Ishikawa (cell line): ENCODE data around the gene FNDC8.
A peak's percentile ranks its signal among the peaks of the same experiment; 100 is the strongest.

Source experiments
- CEBPB ChIP-seq: IDR thresholded peaks from 2 replicates; pipeline ENCODE4 v1.6.1; 2012
- CREB1 ChIP-seq: IDR thresholded peaks from 2 replicates; pipeline ENCODE4 v1.6.1; 2012; ENCODE audit warnings: low read depth
- EGR1 ChIP-seq: IDR thresholded peaks from 2 replicates; pipeline ENCODE4 v1.6.1; 2012
- EP300 ChIP-seq: IDR thresholded peaks from 2 replicates; pipeline ENCODE4 v1.6.1; 2012; ENCODE audit warnings: borderline replicate concordance
- FOXM1 ChIP-seq: IDR thresholded peaks from 2 replicates; pipeline ENCODE4 v1.6.1; 2012; ENCODE audit warnings: low read depth, borderline replicate concordance
- NFIC ChIP-seq: IDR thresholded peaks from 2 replicates; pipeline ENCODE4 v1.6.1; 2012
- RAD21 ChIP-seq: IDR thresholded peaks from 2 replicates; pipeline ENCODE4 v1.6.1; 2012; ENCODE audit warnings: low read depth
- TAF1 ChIP-seq: IDR thresholded peaks from 2 replicates; pipeline ENCODE4 v1.6.1; 2012; ENCODE audit warnings: low read depth, mild to moderate bottlenecking
- TCF12 ChIP-seq: IDR thresholded peaks from 2 replicates; pipeline ENCODE4 v1.6.1; 2012; ENCODE audit warnings: low read depth
- TEAD4 ChIP-seq: IDR thresholded peaks from 2 replicates; pipeline ENCODE4 v1.6.1; 2012
- YY1 ChIP-seq: IDR thresholded peaks from 2 replicates; pipeline ENCODE4 v1.6.1; 2012; ENCODE audit warnings: low read depth
- ZBTB7A ChIP-seq: IDR thresholded peaks from 2 replicates; pipeline ENCODE4 v1.6.1; 2012; ENCODE audit warnings: low read depth
- TF ChIP-seq, protein P1 (sequence below): IDR thresholded peaks from 2 replicates; pipeline ENCODE4 v1.6.1; 2012
- TF ChIP-seq, protein P2 (sequence below): IDR thresholded peaks from 2 replicates; pipeline ENCODE4 v1.6.1; 2012
- TF ChIP-seq, protein P3 (sequence below): IDR thresholded peaks from 2 replicates; pipeline ENCODE4 v1.6.1; 2012; ENCODE audit warnings: low read depth, mild to moderate bottlenecking

Gene FNDC8

DNA sequence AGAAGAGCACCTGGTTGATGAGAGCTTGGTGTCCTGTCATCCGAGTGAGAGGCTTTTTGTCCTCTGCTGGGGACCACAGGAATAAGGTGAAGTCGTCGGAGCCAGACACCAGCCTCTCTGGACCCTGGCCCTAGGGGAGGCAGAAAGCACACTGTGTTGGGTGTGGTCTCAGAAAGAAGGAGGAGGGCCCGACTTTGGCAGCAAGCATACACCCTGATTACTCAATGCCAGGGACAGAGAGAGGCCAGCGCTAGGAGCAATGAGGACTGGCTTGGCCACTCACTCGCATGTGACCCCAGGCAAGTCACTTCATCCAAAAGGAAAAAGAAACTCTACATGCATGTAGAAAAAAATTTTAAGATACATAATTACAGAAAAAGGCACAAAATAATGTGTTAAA, 13.9 kb downstream of the FNDC8 start:
- TF ChIP-seq CREB1, result no peak
- TF ChIP-seq EP300, result no peak
- no peak for TF ChIP-seq TEAD4
- TF ChIP-seq YY1, result no peak
- TF ChIP-seq, protein P1, sequence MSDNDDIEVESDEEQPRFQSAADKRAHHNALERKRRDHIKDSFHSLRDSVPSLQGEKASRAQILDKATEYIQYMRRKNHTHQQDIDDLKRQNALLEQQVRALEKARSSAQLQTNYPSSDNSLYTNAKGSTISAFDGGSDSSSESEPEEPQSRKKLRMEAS, result no peak
- no peak for TF ChIP-seq EGR1
- TF ChIP-seq TCF12, result no peak
- TF ChIP-seq FOXM1, result no peak
- TF ChIP-seq CEBPB, result no peak
- no peak for TF ChIP-seq RAD21
- TF ChIP-seq NFIC, result no peak

DNA sequence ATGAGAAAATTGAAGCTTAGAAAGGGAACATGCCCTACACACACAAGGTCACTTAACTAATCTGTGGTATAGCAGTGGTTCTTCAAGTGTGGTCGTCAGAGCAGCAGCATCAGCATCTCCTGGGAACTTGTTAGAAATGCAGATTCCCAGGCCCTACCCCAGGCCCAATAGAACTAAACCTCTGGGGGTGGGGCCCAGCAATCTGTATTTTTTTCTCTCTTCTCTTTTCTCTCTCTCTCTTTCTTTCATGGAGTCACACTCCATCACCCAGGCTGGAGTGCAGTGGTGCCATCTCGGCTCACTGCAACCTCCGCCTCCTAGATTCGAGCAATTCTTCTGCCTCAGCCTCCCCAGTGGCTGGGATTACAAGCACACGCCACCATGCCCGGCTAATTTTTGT, 16.8 kb downstream of the FNDC8 start:
- no peak for TF ChIP-seq EP300
- no peak for TF ChIP-seq CREB1
- no peak for TF ChIP-seq EGR1
- TF ChIP-seq, protein P2, sequence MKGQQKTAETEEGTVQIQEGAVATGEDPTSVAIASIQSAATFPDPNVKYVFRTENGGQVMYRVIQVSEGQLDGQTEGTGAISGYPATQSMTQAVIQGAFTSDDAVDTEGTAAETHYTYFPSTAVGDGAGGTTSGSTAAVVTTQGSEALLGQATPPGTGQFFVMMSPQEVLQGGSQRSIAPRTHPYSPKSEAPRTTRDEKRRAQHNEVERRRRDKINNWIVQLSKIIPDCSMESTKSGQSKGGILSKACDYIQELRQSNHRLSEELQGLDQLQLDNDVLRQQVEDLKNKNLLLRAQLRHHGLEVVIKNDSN, result no peak
- no peak for TF ChIP-seq TEAD4
- TF ChIP-seq, protein P3, sequence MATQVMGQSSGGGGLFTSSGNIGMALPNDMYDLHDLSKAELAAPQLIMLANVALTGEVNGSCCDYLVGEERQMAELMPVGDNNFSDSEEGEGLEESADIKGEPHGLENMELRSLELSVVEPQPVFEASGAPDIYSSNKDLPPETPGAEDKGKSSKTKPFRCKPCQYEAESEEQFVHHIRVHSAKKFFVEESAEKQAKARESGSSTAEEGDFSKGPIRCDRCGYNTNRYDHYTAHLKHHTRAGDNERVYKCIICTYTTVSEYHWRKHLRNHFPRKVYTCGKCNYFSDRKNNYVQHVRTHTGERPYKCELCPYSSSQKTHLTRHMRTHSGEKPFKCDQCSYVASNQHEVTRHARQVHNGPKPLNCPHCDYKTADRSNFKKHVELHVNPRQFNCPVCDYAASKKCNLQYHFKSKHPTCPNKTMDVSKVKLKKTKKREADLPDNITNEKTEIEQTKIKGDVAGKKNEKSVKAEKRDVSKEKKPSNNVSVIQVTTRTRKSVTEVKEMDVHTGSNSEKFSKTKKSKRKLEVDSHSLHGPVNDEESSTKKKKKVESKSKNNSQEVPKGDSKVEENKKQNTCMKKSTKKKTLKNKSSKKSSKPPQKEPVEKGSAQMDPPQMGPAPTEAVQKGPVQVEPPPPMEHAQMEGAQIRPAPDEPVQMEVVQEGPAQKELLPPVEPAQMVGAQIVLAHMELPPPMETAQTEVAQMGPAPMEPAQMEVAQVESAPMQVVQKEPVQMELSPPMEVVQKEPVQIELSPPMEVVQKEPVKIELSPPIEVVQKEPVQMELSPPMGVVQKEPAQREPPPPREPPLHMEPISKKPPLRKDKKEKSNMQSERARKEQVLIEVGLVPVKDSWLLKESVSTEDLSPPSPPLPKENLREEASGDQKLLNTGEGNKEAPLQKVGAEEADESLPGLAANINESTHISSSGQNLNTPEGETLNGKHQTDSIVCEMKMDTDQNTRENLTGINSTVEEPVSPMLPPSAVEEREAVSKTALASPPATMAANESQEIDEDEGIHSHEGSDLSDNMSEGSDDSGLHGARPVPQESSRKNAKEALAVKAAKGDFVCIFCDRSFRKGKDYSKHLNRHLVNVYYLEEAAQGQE, result no peak
- TF ChIP-seq TAF1, result no peak
- TF ChIP-seq RAD21, result no peak
- no peak for TF ChIP-seq YY1

DNA sequence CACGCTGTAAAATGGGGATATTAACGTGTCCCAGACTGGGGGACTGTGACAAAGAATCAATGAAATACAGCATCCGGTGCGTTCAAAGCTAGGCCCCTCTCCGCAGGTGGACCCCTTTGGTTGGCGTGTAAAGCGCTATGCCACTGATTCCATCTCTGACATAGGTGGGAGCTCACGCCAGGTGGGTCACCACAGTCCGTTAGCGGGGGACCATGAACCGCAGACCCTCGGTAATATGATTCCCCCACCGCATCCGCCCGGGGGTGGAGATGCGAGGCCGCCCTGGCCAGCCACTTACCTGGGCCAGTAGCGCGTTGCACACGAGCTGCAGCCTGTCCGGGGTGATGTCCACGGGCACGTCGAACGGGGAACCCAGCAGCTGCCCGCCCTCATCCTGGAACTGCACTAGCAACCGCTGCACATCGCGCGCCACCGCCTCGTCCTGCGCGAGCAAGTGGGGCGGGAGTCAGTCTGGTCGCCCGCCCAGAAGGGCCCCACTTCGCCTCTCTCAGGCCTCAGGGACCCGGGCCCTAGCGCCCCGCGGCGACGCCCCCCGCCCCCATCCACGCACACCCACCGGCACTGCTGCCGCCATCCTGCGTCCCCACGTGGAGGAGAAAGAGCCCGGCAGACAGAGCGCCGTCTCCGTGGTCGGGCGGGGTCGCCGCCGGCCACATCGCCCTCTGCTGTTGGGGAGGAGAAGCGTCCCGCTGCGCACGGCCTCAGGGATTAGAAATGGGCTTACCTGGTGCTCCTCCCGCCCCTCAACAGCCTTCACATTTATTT, 20.5 kb downstream of the FNDC8 start, which contains the start of gene NLE1:
Gene NLE1 (minus strand): TSS at position 623 of the 786 bp plus-strand sequence. CDS start 28 bp downstream, at position 595.
- TF ChIP-seq, protein P3, result no peak
- TF ChIP-seq, protein P1, result peak; percentile 99
- TF ChIP-seq ZBTB7A (peak; percentile 77), CREB1 (no peak; the same call in 1 of the 2 replicates), EP300 (peak; percentile 46; the same call in 1 of the 2 replicates), YY1 (peak; percentile 90), RAD21 (no peak), NFIC (no peak), TCF12 (peak; percentile 52; the same call in 1 of the 2 replicates), TAF1 (peak; percentile 96), TEAD4 (0 out of 2 replicates have a peak, but pooled peaks have one; percentile 6), CEBPB (no peak), EGR1 (no peak), FOXM1 (no peak)
- TF ChIP-seq, protein P2, result peak; percentile 89

DNA sequence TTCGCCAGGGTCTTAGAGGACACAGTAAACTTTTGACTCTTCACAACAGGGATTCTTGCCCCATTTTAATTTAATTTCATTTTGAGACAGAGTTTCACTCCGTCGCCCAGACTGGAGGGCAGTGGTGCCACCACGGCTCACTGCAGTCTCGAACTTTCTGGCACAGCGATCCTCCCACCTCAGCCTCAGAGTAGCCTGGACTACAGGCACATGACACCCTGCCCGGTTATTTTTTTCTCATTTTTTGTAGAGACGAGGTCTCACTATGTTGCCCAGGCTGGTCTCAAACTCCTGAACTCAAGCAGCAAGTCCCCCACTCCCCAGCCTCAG, 21.0 kb downstream of the FNDC8 start:
- TF ChIP-seq CREB1 (no peak), ZBTB7A (no peak), RAD21 (no peak), TAF1 (no peak), NFIC (no peak), EP300 (no peak)
- TF ChIP-seq, protein P3, result no peak
- TF ChIP-seq, protein P1, result no peak
